Adrenal gland (tissue), 5 donors: ENCODE measurements around the gene SELPLG.

Source experiments
- CTCF ChIP-seq, 6 experiments: fragments of 450-650 bp in 4 of 6; fragments of 200-600 bp in 2 of 6; sonication (generic) in 1 of 6; IDR thresholded peaks; 1 replicate in 5 of 6; 2 replicates in 1 of 6; pipeline versions ENCODE4 v1.5.1 to v1.8.0; 2016 to 2021; ENCODE audit warnings: antibody characterized with exemption in 6 of 6, mild to moderate bottlenecking in 2 of 6, moderate library complexity in 1 of 6
- POLR2A ChIP-seq, 2 donors: fragments of 450-650 bp; IDR thresholded peaks; one replicate each; pipeline ENCODE4 v1.6.1; 2017; ENCODE audit warnings: antibody characterized with exemption in 2 of 2, mild to moderate bottlenecking in 2 of 2, moderate library complexity in 1 of 2
- donor health status: DM: no; HTN: no; CAD: no.

- TF ChIP-seq CTCF (IDR thresholded peaks at IDR 0.05) (no peak), POLR2A (IDR thresholded peaks at IDR 0.05) (no peak)
Measured at GRCh38 chr12:108675792-108676191, 42.1 kb upstream of the SELPLG start.
